Breast epithelium (tissue), 4 donors: Measurements from ENCODE around the gene SPATA17. TPM values are rescaled to one million over a fixed set of nuclear protein-coding genes. Genes with fewer than 3 reads are reported as not detected.

ENCODE experiments used
- DNase-seq, 2 donors: peaks; one replicate each; pipeline ENCODE4 v3.0.0-alpha.2; 2019; ENCODE audit warnings: low spot score in 2 of 2
- H3K27ac ChIP-seq, 2 donors: fragments of 200-600 bp; sonication (generic) in 1 of 2; one replicate each; pipeline ENCODE4 v1.5.1; 2016 to 2019; ENCODE audit warnings: mild to moderate bottlenecking in 1 of 2
- H3K27me3 ChIP-seq, 2 donors: fragments of 200-600 bp; sonication (generic) in 1 of 2; one replicate each; pipeline versions ENCODE4 v1.5.1 to v1.6.0; 2017 to 2019; ENCODE audit warnings: control low read depth in 1 of 2, mild to moderate bottlenecking in 1 of 2
- H3K36me3 ChIP-seq: fragments of 200-600 bp; one replicate; pipeline ENCODE4 v1.5.1; 2019
- H3K4me1 ChIP-seq, 2 donors: fragments of 200-600 bp; sonication (generic); one replicate each; pipeline ENCODE4 v1.5.1; 2016 to 2019; ENCODE audit warnings: control low read depth in 1 of 2
- H3K4me3 ChIP-seq, 3 donors: fragments of 200-600 bp; sonication (generic); 1 replicate in 2 of 3; 2 replicates in 1 of 3; pipeline ENCODE4 v1.5.1; 2016 to 2019; ENCODE audit warnings: mild to moderate bottlenecking in 3 of 3, moderate library complexity in 2 of 3
- H3K9me3 ChIP-seq, 2 donors: fragments of 200-600 bp; sonication (generic) in 1 of 2; one replicate each; pipeline ENCODE4 v1.5.1; 2016 to 2019; ENCODE audit warnings: control low read depth in 1 of 2
- CTCF ChIP-seq, 3 donors: fragments of 450-650 bp; IDR thresholded peaks; one replicate each; pipeline ENCODE4 v1.5.1; 2016 to 2017; ENCODE audit warnings: antibody characterized with exemption in 3 of 3, mild to moderate bottlenecking in 3 of 3, moderate library complexity in 3 of 3
- POLR2A ChIP-seq: fragments of 450-650 bp; IDR thresholded peaks from one replicate; pipeline ENCODE4 v1.6.1; 2016; ENCODE audit warnings: antibody characterized with exemption, mild to moderate bottlenecking, moderate library complexity
- POLR2AphosphoS5 ChIP-seq, 3 donors: sonication (generic); formaldehyde crosslinking; IDR thresholded peaks; one replicate each; pipeline ENCODE4 v1.6.1; 2017; ENCODE audit warnings: antibody characterized with exemption in 3 of 3
- intact Hi-C: fragments of 100-400 bp; cut with DNase I; formaldehyde crosslinking; loops from one replicate; pipeline ENCODE4 v1.15.1; 2023; ENCODE audit warnings: low total_unique reads
- total RNA-seq, 3 donors: library from RNA; depleted of rRNA; stranded (reverse); fragments of >200 nt; gene quantifications; one replicate each; pipeline ENCODE4 v1.1.0, GENCODE V29; 2016

Gene SPATA17
- total RNA-seq, 3 donors from 2014 or later: 0.48 to 1.3 (median 0.59) TPM

GRCh38 chr1:217875229-217875628, 244.1 kb downstream of the SPATA17 start:
- H3K9me3 ChIP-seq: no peaks in the 10 kb centered on the region
- no peaks in the 10 kb centered on the region for H3K27me3 ChIP-seq
- TF ChIP-seq CTCF (IDR thresholded peaks at IDR 0.05) (no peak), POLR2A (no peak), POLR2AphosphoS5 (IDR thresholded peaks at IDR 0.05) (no peak)
- intact Hi-C loops: no loop called here
- DNase-seq: no peak
- H3K36me3 ChIP-seq: no peaks in the 10 kb centered on the region
- H3K27ac ChIP-seq: no peak overlapping the region
- H3K4me1 ChIP-seq: no peaks in the 10 kb centered on the region
- H3K4me3 ChIP-seq: no peak overlapping the region

- DNase-seq: no peak
- intact Hi-C loops: no loop called here
- Histone ChIP-seq H3K4me3 (no peak overlapping the region), H3K4me1 (no peaks in the 10 kb centered on the region), H3K27me3 (no peaks in the 10 kb centered on the region), H3K9me3 (no peaks in the 10 kb centered on the region), H3K36me3 (no peaks in the 10 kb centered on the region), H3K27ac (no peak overlapping the region)
- no peak for TF ChIP-seq POLR2AphosphoS5 (IDR thresholded peaks at IDR 0.05)
- TF ChIP-seq POLR2A: no peak
- no peak for TF ChIP-seq CTCF (IDR thresholded peaks at IDR 0.05)
Observed at GRCh38 chr1:217876401-217876800, 245.3 kb downstream of the SPATA17 start.

- Histone ChIP-seq H3K27me3 (no peaks in the 10 kb centered on the region), H3K27ac (no peak overlapping the region), H3K36me3 (no peaks in the 10 kb centered on the region), H3K4me1 (no peaks in the 10 kb centered on the region), H3K9me3 (no peaks in the 10 kb centered on the region), H3K4me3 (no peak overlapping the region)
- DNase-seq: no peak
- intact Hi-C loops: no loop called here
- TF ChIP-seq POLR2A (no peak), POLR2AphosphoS5 (IDR thresholded peaks at IDR 0.05) (no peak), CTCF (IDR thresholded peaks at IDR 0.05) (no peak)
Observed at GRCh38 chr1:217876896-217877295, 245.8 kb downstream of the SPATA17 start.

GRCh38 chr1:217881131-217881543, 250.0 kb downstream of the SPATA17 start:
- DNase-seq: no peak
- no peaks in the 10 kb centered on the region for H3K4me1 ChIP-seq
- H3K27me3 ChIP-seq: no peaks in the 10 kb centered on the region
- H3K4me3 ChIP-seq: no peak overlapping the region
- H3K36me3 ChIP-seq: no peaks in the 10 kb centered on the region
- TF ChIP-seq CTCF (IDR thresholded peaks at IDR 0.05): no peak
- no peak for TF ChIP-seq POLR2AphosphoS5 (IDR thresholded peaks at IDR 0.05)
- no peak for TF ChIP-seq POLR2A
- intact Hi-C loops: no loop called here
- no peaks in the 10 kb centered on the region for H3K9me3 ChIP-seq
- no peak overlapping the region for H3K27ac ChIP-seq

- intact Hi-C loops: no loop called here
Observed at GRCh38 chr1:217881607-217882332, 250.6 kb downstream of the SPATA17 start.

More at GRCh38 chr1:217881607-217882332, 250.6 kb downstream of the SPATA17 start:
- DNase-seq: no peak
- Histone ChIP-seq H3K4me1 (no peaks in the 10 kb centered on the region), H3K9me3 (no peaks in the 10 kb centered on the region), H3K27me3 (no peaks in the 10 kb centered on the region), H3K36me3 (no peaks in the 10 kb centered on the region), H3K27ac (no peak overlapping the region), H3K4me3 (no peak overlapping the region)
- TF ChIP-seq POLR2AphosphoS5 (IDR thresholded peaks at IDR 0.05): no peak
- no peak for TF ChIP-seq POLR2A
- no peak for TF ChIP-seq CTCF (IDR thresholded peaks at IDR 0.05)
